ENCODE measurements around the gene EYA2. TPM values are rescaled to one million over a fixed set of nuclear protein-coding genes. Genes with fewer than 3 reads are reported as not detected.

The EYA2 gene
- total RNA-seq, 1 donor from 2014 or later = 0.62 TPM

DNA sequence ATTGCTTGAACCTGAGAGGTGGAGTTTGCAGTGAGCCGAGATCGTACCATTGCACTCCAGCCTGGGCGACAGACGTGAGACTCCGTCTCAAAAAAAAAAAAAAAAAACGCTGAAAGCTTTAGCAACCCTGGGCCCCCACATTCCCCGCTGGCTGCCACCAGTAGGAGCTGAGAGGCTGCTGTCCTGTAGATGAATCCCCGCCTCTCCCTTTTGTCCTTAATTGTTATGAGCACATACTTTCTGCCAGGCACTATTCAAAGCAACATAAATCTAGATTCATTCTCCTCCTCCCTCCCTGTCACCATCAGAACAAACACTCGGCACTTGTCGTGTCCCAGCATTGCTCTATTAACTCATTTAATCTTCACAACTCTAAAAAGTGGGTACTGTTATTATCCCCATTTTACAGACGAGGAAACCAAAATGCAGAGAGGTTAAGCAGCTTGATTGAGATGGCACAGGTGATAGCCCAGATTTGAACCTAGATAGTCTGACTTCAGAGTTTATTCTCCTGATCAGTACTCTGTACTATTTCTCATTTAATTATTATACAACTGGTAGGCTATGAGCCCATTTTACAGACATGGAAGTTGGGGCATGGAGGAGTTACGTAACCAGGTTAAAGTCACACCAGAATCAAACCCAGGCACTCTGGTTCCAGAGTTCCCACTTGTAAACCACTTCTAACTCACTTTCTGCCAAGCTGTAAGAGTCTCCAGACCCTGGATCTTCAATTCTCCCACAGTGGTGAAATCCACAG, 97.4 kb downstream of the EYA2 start:
- H3K27ac Mint-ChIP-seq = no peak overlapping the region
- TF ChIP-seq, protein P1, sequence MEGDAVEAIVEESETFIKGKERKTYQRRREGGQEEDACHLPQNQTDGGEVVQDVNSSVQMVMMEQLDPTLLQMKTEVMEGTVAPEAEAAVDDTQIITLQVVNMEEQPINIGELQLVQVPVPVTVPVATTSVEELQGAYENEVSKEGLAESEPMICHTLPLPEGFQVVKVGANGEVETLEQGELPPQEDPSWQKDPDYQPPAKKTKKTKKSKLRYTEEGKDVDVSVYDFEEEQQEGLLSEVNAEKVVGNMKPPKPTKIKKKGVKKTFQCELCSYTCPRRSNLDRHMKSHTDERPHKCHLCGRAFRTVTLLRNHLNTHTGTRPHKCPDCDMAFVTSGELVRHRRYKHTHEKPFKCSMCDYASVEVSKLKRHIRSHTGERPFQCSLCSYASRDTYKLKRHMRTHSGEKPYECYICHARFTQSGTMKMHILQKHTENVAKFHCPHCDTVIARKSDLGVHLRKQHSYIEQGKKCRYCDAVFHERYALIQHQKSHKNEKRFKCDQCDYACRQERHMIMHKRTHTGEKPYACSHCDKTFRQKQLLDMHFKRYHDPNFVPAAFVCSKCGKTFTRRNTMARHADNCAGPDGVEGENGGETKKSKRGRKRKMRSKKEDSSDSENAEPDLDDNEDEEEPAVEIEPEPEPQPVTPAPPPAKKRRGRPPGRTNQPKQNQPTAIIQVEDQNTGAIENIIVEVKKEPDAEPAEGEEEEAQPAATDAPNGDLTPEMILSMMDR (IDR thresholded peaks at IDR 0.05) = no peak
- intact Hi-C loops (cut with micrococcal nuclease) = no loop called here
- peaks cover 27% of the 10 kb centered on the region for H3K27me3 Mint-ChIP-seq
- no peaks in the 10 kb centered on the region for H3K9me3 Mint-ChIP-seq
- ATAC-seq (ENCODE audit: low read depth) (no peak), DNase-seq (no peak)
- no peak overlapping the region for H3K4me3 Mint-ChIP-seq
- no peaks in the 10 kb centered on the region for H3K36me3 Mint-ChIP-seq (ENCODE audit: low read depth)
- CTCF ChIA-PET = no interaction called here
- H3K4me1 Mint-ChIP-seq = peaks cover 11% of the 10 kb centered on the region
- POLR2A ChIA-PET = no interaction called here

GRCh38 chr20:46992640-46993035, 98.0 kb downstream of the EYA2 start:
- H3K4me1 Mint-ChIP-seq = peaks cover 11% of the 10 kb centered on the region
- H3K4me3 Mint-ChIP-seq = no peak overlapping the region
- ChIA-PET POLR2A (no interaction called here), CTCF (no interaction called here)
- ATAC-seq (ENCODE audit: low read depth) (no peak), DNase-seq (no peak)
- intact Hi-C loops (cut with micrococcal nuclease) = no loop called here
- no peaks in the 10 kb centered on the region for H3K9me3 Mint-ChIP-seq
- TF ChIP-seq, protein P1 (IDR thresholded peaks at IDR 0.05) = no peak
- no peaks in the 10 kb centered on the region for H3K36me3 Mint-ChIP-seq (ENCODE audit: low read depth)
- peaks cover 27% of the 10 kb centered on the region for H3K27me3 Mint-ChIP-seq
- H3K27ac Mint-ChIP-seq = no peak overlapping the region

GRCh38 chr20:46993465-46994095, 98.9 kb downstream of the EYA2 start:
- no peak for ATAC-seq (ENCODE audit: low read depth)
- TF ChIP-seq, protein P1 (IDR thresholded peaks at IDR 0.05) = no peak
- peaks cover 11% of the 10 kb centered on the region for H3K4me1 Mint-ChIP-seq
- ChIA-PET CTCF (no interaction called here), POLR2A (no interaction called here)
- peaks cover 25% of the 10 kb centered on the region for H3K27me3 Mint-ChIP-seq
- H3K4me3 Mint-ChIP-seq = no peak overlapping the region
- no peaks in the 10 kb centered on the region for H3K36me3 Mint-ChIP-seq (ENCODE audit: low read depth)
- DNase-seq = no peak
- H3K27ac Mint-ChIP-seq = no peak overlapping the region
- H3K9me3 Mint-ChIP-seq = no peaks in the 10 kb centered on the region
- intact Hi-C loops (cut with micrococcal nuclease) = no loop called here

DNA sequence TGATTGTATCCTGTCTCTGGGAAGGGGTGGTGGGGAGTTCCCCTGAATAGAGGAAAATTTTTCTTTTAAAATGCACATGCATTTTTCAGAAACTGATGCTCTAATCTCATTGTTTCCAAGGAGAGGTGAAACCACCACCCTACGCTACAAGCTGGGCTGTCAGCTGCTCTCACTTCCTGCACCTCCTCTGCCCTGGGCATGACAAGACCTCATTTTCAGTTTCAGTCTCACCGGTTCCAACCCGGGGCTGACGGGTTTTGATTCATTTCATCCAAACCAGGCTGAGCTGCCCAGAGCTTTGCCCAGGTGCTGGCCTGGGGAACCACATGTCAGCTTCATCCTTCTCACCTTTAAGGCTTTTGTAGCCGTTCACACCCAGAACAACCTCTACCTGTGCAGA, 99.7 kb downstream of the EYA2 start:
- ATAC-seq (ENCODE audit: low read depth) (peak; percentile 83), DNase-seq (no peak)
- TF ChIP-seq, protein P1 (IDR thresholded peaks at IDR 0.05) = no peak
- Mint-ChIP-seq H3K4me1 (peaks cover 11% of the 10 kb centered on the region), H3K27ac (peak overlapping the region; percentile 63), H3K27me3 (peaks cover 20% of the 10 kb centered on the region), H3K9me3 (no peaks in the 10 kb centered on the region), H3K36me3 (ENCODE audit: low read depth) (no peaks in the 10 kb centered on the region), H3K4me3 (peak overlapping the region; percentile 77)
- POLR2A ChIA-PET = no interaction called here
- CTCF ChIA-PET = no interaction called here
- intact Hi-C loops (cut with micrococcal nuclease) = no loop called here

DNA sequence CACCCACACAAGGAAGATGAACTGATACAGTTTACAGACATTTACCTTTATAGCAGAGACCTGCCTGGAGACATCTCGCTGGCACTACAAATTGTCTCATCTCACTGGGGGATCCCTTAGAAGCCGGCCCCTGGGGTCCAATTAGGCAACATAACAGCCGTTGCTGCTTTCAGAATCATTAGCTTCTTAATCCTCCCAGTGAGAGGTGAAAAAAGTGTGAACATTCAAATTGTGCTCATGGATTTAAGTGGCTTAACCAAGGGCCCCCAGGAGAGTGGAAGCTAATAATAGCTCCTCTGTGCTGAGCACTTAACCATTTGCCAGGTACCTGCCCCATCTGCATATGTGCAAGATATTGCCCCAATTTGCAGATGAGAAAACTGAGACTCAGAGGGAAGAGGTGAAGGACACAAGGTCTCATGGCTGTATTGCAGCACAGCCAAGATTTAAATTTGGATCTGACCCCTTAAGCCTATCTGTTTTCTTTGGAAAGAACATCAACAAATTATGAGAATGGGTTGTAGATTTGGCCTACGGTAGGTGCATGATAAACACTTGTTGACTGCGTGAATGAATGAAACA, 101.0 kb downstream of the EYA2 start:
- intact Hi-C loops (cut with micrococcal nuclease) = no loop called here
- H3K9me3 Mint-ChIP-seq = no peaks in the 10 kb centered on the region
- H3K4me3 Mint-ChIP-seq = no peak overlapping the region
- TF ChIP-seq, protein P1 (IDR thresholded peaks at IDR 0.05) = no peak
- no peaks in the 10 kb centered on the region for H3K36me3 Mint-ChIP-seq (ENCODE audit: low read depth)
- ATAC-seq (ENCODE audit: low read depth) = no peak
- DNase-seq = no peak
- H3K27me3 Mint-ChIP-seq = peaks cover 14% of the 10 kb centered on the region
- CTCF ChIA-PET = no interaction called here
- no peak overlapping the region for H3K27ac Mint-ChIP-seq
- POLR2A ChIA-PET = no interaction called here
- H3K4me1 Mint-ChIP-seq = peaks cover 11% of the 10 kb centered on the region
